Activated effector memory CD4-positive, alpha-beta T cell treated with Interleukin-2 at 50 U/mL for 16 hours (primary cell): ENCODE results near the gene IFI27.
A peak's percentile ranks its signal among the peaks of the same experiment; 100 is the strongest.
"Not testable (repeated sequence)": the region's sequence is repeated elsewhere in the genome, so short reads cannot be mapped to it uniquely, and the experiment has no call there.

Experiments used
- DNase-seq: peaks from one replicate; pipeline ENCODE4 v3.0.0-alpha.2; 2020

Gene IFI27

DNA sequence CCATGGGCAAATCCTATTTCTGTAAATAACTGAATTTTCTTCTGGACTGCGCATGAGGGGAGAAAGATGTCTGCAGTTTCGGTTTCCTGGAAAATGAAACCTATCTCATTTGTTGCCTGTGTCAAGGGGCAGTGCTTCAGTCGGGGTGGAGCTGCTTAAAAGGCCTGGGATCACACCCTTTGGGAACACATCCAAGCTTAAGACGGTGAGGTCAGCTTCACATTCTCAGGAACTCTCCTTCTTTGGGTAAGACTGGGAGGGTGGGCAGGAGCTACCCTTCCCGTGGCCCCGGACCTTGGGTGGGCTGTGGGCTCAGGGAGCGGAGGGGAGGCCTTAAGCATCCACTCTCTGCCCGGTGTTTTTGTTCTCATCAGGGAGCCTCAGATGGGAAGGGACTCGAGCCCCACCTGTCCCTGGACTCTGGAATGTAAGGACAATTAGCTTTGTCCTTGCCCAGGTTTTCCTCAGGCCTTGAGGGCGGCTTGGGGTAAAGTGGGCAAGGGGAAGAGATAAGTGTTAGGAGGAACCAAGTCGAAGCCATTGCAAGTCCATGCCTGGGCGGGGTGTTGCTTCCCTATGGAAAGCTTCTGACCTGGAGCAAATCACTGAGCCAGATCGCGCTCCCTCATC lies at the start of gene IFI27:
TSS of gene IFI27 (plus strand) at position 185 of the 630 bp plus-strand sequence.
- DNase-seq: no peak

DNA sequence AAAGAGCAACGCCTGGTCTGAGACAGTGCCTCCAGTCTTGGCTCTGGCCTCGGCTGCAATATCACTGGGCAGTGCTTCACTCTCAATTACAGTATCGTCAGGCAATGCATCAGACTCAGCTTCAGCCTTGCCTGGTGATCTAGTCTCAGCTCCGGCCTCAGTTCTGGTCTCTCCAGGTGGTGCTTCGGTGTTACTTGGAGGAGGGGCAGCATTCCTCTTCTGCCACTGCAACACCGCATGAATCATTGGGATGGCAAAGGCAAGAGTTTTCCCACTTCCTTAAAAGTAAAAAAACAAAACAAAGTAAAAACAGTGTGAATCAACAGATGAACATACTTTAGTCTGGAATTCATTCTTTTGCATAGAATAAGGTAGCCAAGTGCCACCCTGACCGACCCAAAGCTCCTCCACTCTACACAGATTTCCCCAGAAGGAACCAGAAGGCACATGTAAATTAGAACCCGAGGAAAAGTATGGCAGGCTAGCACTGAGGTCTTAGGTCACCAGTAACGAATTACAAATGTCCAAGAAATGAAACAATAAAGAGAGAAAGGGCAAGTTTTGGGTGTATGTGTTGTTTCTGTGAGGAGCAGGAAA lies 48.1 kb upstream of the IFI27 start:
- no peak for DNase-seq

- DNase-seq: no peak
Observed at GRCh38 chr14:94066089-94066676, 44.4 kb upstream of the IFI27 start.

DNA sequence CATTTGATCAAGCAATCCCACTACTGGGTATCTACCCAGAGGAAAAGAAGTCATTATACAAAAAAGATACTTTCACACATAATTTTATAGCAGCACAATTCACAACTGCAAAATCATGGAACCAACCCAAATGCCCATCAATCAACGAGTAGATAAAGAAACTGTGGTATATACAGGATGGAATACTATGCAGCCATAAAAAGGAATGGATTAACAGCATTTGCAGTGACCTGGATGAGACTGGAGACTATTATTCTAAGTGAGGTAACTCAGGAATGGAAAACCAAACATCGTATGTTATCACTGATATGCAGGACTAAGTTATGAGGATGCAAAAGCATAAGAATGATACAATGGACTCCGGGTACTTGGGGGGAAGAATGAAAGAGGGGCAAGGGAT lies 38.5 kb upstream of the IFI27 start:
- not testable (repeated sequence) for DNase-seq

DNA sequence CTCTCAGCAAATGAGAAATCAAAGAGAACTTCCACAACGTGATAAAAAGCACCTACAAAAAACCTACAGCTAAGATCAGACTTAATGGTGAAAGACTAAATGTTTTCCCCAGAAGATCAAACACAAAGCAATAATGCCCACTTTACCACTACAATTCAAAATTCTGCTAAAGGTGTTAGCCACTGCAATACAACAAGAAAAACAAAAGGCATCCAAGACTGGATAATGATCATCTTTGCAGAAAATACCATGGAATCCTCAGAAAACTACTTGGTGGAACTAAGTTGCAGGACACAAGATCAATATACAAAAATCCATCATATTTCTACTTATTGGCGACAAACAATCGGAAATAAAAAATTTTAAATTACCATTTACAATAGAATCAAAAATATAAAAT lies 36.0 kb upstream of the IFI27 start:
- DNase-seq: no peak

GRCh38 chr14:94075008-94075407 lies 35.5 kb upstream of the IFI27 start:
- DNase-seq: no peak

GRCh38 chr14:94077111-94077821 lies 33.3 kb upstream of the IFI27 start:
- DNase-seq: no peak

DNA sequence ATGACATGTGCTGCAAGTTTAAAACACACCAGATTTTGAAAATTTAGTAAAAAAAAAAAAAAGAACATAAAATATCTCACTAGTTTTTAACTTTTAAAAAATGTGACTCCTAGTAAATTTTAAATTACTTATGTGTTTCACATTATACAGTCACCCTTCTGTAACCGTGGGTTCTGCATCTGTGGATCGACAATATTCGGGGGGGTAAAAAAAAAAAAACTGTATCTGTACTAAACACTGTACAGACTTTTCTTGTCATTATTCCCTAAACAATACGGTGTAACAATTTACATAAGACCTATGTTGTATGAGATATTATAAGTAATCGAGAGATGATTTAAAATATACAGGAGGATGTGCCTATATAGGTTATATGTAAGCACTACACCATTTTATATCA lies 32.7 kb upstream of the IFI27 start:
- no peak for DNase-seq

GRCh38 chr14:94079891-94080620 lies 30.5 kb upstream of the IFI27 start:
- DNase-seq: no peak

GRCh38 chr14:94080621-94081385 lies 29.7 kb upstream of the IFI27 start, which contains the start of the genes DDX24 and IFI27L1:
TSS of gene DDX24 (minus strand) at chr14:94081202. CDS start at chr14:94079742, 1,460 bp downstream.
TSS of gene IFI27L1 (plus strand) at chr14:94081310. CDS start at chr14:94096938, 15,628 bp downstream.
- peak; percentile 96 for DNase-seq

DNA sequence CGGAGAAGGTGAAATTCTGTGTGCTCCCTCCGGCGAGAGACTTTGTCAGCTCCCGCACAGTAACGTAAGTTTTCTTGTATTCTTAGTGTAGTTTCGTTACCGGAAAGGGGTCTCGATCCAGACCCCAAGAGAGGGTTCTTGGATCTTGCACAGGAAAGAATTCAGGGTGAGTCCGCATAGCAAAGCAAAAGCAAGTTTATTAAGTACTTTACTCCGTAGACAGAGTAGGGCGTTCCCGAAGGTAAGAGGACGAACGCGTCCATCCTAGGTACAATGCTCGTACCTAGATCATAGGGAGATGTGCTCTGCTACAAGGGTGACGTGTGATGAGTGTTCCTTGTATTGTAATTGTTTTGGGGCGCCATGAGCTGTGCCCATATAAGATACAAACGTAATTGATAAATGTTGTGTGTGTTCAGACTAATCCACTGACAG lies 29.1 kb upstream of the IFI27 start:
- no peak for DNase-seq

- no peak for DNase-seq
Observed at GRCh38 chr14:94087891-94088290, 22.6 kb upstream of the IFI27 start.

DNA sequence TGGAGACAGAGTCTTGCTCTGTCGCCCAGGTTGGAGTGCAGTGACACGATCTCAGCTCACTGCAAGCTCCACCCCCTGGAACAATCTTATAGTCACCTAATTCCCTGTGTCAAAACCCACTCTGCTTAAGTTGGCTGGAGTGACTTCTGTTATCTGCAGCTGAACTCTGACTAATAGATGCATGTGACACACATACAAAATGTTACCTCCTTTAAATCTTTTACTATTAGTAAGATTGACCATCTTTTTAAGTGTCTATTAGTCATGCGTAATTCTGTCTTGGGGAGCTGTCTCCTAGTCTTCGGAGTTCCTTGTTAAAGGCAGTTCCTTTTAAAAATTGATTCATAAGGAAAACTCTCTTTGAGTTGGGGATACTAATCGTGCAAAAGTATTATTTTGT lies 22.0 kb upstream of the IFI27 start:
- no peak for DNase-seq

DNA sequence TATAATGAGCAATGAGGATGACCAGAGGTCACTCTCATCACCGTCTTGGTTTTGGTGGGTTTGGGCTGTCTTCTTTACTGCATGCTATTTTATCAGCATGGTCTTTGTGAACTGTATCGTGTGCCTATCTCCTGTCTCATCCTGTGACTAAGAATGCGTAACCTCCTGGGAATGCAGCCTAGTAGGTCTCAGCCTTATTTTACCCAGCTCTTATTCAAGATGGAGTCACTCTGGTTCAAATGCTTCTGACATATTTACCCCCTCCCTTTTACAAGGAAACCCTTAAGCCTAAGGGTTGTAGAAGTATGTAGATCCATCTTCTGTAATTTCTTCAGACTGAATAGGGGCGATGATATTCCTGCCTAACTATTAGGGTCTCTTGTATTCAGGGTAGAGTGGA lies 21.1 kb upstream of the IFI27 start:
- DNase-seq: no peak

DNA sequence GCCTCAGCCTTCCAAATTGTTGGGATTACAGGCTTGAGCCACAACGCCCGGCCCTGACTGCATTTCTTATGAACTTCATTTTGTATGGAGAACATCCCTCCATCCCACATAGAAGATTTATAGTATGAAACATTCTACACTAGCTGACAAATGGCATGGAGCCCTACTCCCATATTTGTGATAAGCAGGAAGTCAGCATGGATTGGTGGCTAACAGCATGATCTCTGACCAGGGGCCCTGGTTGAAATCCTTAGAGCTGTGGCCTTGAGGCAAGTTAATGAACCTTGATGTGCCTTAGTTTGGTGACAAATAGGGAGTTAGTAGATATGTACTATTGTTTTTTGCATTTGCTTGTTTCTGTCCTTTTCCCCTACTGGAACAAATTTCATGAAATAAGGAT lies 17.1 kb upstream of the IFI27 start:
- DNase-seq: no peak

DNA sequence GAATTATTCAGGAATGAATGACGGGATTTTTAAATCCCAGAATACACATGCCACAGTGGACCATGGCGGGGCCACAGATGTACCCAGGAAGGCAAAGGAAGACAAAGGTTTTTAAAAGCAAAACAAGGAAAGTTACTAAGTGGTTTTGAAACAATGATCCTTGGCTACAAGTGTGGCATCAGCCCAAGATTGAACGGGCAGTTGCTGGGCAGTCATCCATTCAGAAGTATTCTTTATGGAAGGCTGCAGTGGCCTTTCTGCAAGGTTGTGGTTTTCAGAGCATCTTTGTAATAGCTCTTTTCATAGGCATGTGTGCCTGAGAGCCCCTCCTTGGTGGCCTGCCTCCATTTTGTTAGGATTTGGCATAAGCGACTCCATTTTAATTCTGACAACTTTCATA lies 13.4 kb upstream of the IFI27 start:
- DNase-seq: no peak

DNA sequence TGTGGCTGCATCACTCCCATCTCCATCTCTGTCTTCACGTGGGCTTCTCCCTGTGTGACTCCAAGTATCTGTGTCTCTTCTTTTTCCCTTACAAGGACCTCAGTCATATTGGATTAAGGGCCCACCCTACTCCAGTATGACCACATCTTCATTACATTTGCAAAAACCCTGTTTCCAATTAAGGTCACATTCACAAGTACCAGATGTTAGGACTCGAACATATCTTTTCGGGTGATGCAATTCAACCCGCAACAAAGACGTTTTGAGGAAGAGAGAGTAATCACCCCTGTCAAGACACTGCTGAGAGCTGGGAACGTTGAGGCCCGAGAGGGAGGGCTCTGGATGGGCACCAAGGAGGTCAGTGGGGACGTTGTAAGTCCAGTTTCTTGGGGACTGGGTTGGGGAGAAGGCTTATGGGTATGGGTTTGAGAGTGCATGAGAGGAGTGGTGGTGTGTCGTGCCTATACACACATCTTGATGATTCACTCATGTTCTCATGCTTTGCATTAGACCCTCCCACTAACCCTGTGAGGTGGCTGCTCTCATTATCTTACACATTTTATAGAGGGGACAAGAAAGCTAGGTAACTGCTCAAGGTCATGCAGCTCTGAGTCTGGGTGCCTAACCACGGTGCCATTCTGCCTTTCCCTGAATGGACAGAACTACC lies 12.1 kb upstream of the IFI27 start:
- DNase-seq: no peak

DNA sequence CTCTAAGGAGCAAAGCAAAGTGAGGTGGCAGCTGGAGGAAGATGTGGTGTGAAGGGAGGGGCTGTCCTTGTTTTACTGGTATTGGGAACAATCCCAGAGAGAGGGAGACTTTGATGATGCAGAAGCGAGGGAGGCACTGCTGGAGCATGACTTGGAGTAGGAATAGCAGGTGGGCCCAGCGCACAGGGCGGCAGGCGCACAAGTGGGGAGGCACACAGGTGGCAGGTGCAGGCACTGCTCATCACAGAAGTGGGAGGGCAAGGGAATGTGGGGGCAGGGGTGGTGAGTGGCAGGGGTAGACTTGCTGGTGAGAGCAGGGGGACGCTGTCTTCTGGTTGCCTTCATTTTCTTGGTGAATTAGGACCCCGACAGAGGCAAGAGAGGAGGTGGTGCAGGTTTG lies 11.5 kb upstream of the IFI27 start:
- DNase-seq: no peak

GRCh38 chr14:94100847-94101246 lies 9.7 kb upstream of the IFI27 start:
- DNase-seq: no peak

- DNase-seq: no peak
Observed at GRCh38 chr14:94101748-94102147, 8.8 kb upstream of the IFI27 start.

GRCh38 chr14:94102768-94103482 lies 7.6 kb upstream of the IFI27 start:
- no peak for DNase-seq
